HepG2 (cell line): ENCODE measurements around the gene PLXNA4.

Experiments used
- CTCF ChIP-seq: sonication (generic); formaldehyde crosslinking; IDR thresholded peaks from 2 replicates; pipeline ENCODE4 v1.5.0; 2020; ENCODE audit warnings: mild to moderate bottlenecking, missing genetic modification reagents, moderate library complexity
- HDAC2 ChIP-seq: sonication (generic); formaldehyde crosslinking; IDR thresholded peaks from 2 replicates; pipeline ENCODE4 v1.4.0; 2020; ENCODE audit warnings: missing genetic modification reagents
- ZNF253 ChIP-seq: sonication (generic); formaldehyde crosslinking; IDR thresholded peaks from 2 replicates; pipeline ENCODE4 v1.8.0; 2022; ENCODE audit warnings: mild to moderate bottlenecking, missing genetic modification reagents, borderline replicate concordance
- ZNF296 ChIP-seq: sonication (generic); formaldehyde crosslinking; conservative IDR thresholded peaks from 2 replicates; pipeline ENCODE4 v1.5.0; 2020; ENCODE audit warnings: mild to moderate bottlenecking, missing genetic modification reagents

GRCh38 chr7:132269718-132270117 lies 306.6 kb downstream of the PLXNA4 start:
- TF ChIP-seq HDAC2 (CRISPR knock-in tag) = no peak
- no peak for TF ChIP-seq ZNF253 (CRISPR knock-in tag)
- TF ChIP-seq ZNF296 (CRISPR knock-in tag) = no peak
- no peak for TF ChIP-seq CTCF (CRISPR knock-in tag)
